HuH-7 (cell line): ENCODE measurements around the gene TXNL4B.

Source experiments
- DNase-seq: peaks from one replicate; pipeline ENCODE4 v3.0.0; 2011; ENCODE audit warnings: low spot score

The TXNL4B gene

GRCh38 chr16:72093448-72094265, at the start of gene TXNL4B, which contains the start of gene DHX38:
TXNL4B (minus strand) TSS chr16:72093620; CDS start chr16:72090749, 2,871 bp downstream.
DHX38 (plus strand) TSS chr16:72093847; CDS start chr16:72096158, 2,311 bp downstream.
- DNase-seq: peak; percentile 97

- no peak for DNase-seq
Measured at GRCh38 chr16:72142476-72142875, 49.1 kb upstream of the TXNL4B start.

- DNase-seq: no peak
Measured at GRCh38 chr16:72139908-72140307, 46.5 kb upstream of the TXNL4B start.

- DNase-seq: no peak
Measured at GRCh38 chr16:72138064-72138572, 44.7 kb upstream of the TXNL4B start.

GRCh38 chr16:72137380-72138063, 44.1 kb upstream of the TXNL4B start:
- DNase-seq: no peak

- DNase-seq: no peak
Measured at GRCh38 chr16:72134507-72134906, 41.1 kb upstream of the TXNL4B start.

GRCh38 chr16:72132726-72133125, 39.3 kb upstream of the TXNL4B start:
- no peak for DNase-seq

- no peak for DNase-seq
Measured at GRCh38 chr16:72131036-72131435, 37.6 kb upstream of the TXNL4B start.

- DNase-seq: no peak
Measured at GRCh38 chr16:72129976-72130656, 36.7 kb upstream of the TXNL4B start.

- no peak for DNase-seq
Measured at GRCh38 chr16:72128701-72129100, 35.3 kb upstream of the TXNL4B start.

- DNase-seq: no peak
Measured at GRCh38 chr16:72126429-72126765, 33.0 kb upstream of the TXNL4B start.

- no peak for DNase-seq
Measured at GRCh38 chr16:72125635-72126428, 32.4 kb upstream of the TXNL4B start.

- peak; percentile 92 for DNase-seq
Measured at GRCh38 chr16:72124761-72125634, 31.6 kb upstream of the TXNL4B start.

- DNase-seq: no peak
Measured at GRCh38 chr16:72124148-72124547, 30.7 kb upstream of the TXNL4B start.

- DNase-seq: no peak
Measured at GRCh38 chr16:72123426-72123825, 30.0 kb upstream of the TXNL4B start.

- no peak for DNase-seq
Measured at GRCh38 chr16:72122916-72123315, 29.5 kb upstream of the TXNL4B start.

GRCh38 chr16:72122308-72122707, 28.9 kb upstream of the TXNL4B start:
- no peak for DNase-seq

- DNase-seq: no peak
Measured at GRCh38 chr16:72120026-72120425, 26.6 kb upstream of the TXNL4B start.

GRCh38 chr16:72113616-72113945, 20.2 kb upstream of the TXNL4B start:
- DNase-seq: no peak

- DNase-seq: no peak
Measured at GRCh38 chr16:72112906-72113615, 19.6 kb upstream of the TXNL4B start.
